HEK293T (cell line): ENCODE measurements around the gene NTSR1.

Source experiments
- ARNT ChIP-seq: fragments of 450-650 bp; IDR thresholded peaks from 2 replicates; pipeline ENCODE4 v1.6.1; 2017; ENCODE audit warnings: mild to moderate bottlenecking
- BHLHE40 ChIP-seq: fragments of 450-650 bp; IDR thresholded peaks from 2 replicates; pipeline ENCODE4 v1.6.1; 2016; ENCODE audit warnings: mild to moderate bottlenecking, moderate library complexity, borderline replicate concordance
- CTBP1 ChIP-seq: fragments of 450-650 bp; IDR thresholded peaks from 2 replicates; pipeline ENCODE4 v1.6.1; 2016; ENCODE audit warnings: borderline replicate concordance
- ELF4 ChIP-seq: fragments of 450-650 bp; IDR thresholded peaks from 2 replicates; pipeline ENCODE4 v1.6.1; 2017; ENCODE audit warnings: antibody characterized with exemption
- FOXK2 ChIP-seq: fragments of 450-650 bp; IDR thresholded peaks from 2 replicates; pipeline ENCODE4 v1.6.1; 2016; ENCODE audit warnings: mild to moderate bottlenecking
- FOXM1 ChIP-seq: fragments of 450-650 bp; IDR thresholded peaks from 2 replicates; pipeline ENCODE4 v1.6.1; 2017; ENCODE audit warnings: mild to moderate bottlenecking, borderline replicate concordance
- LEF1 ChIP-seq: fragments of 450-650 bp; IDR thresholded peaks from 2 replicates; pipeline ENCODE4 v1.6.1; 2017; ENCODE audit warnings: mild to moderate bottlenecking, borderline replicate concordance
- SP1 ChIP-seq: fragments of 450-650 bp; IDR thresholded peaks from 2 replicates; pipeline ENCODE4 v1.6.1; 2017
- SUZ12 ChIP-seq: fragments of 450-650 bp; IDR thresholded peaks from 2 replicates; pipeline ENCODE4 v1.6.1; 2016; ENCODE audit warnings: mild to moderate bottlenecking
- ZNF384 ChIP-seq: fragments of 450-650 bp; IDR thresholded peaks from 2 replicates; pipeline ENCODE4 v1.6.1; 2016
- TF ChIP-seq, protein P1 (sequence below): fragments of 450-650 bp; IDR thresholded peaks from 2 replicates; pipeline ENCODE4 v1.6.1; 2016

DNA sequence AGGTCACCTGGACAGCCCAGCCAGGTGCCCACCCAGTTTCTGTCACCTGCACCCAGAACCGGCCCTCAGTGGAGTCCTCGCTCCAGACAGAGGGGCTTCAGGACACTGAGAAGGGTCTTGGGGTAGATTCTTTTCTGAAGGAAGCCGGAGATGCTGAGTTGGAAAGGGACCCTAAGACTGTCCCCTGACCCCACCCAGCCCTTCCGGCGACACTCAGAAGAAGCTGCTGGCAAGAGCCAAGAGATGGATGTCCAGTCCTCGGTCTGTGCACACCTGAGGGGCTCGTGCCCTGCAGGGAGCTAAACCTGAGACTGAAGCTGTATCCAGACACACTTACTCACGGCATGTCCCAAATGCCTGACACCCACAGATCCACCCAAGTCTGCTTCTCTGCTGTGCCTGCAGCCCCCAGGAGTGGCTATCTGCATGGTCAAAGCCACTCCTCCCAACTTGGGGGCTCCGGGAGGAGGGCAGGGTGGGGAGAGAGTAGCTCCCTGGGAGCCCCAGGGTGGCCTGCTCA is 20.2 kb downstream of the NTSR1 start:
- TF ChIP-seq SP1: no peak
- no peak for TF ChIP-seq ELF4
- TF ChIP-seq SUZ12: no peak
- no peak for TF ChIP-seq BHLHE40
- no peak for TF ChIP-seq ZNF384
- TF ChIP-seq LEF1: no peak
- no peak for TF ChIP-seq CTBP1
- TF ChIP-seq FOXM1: no peak
- TF ChIP-seq FOXK2: no peak
- no peak for TF ChIP-seq ARNT
- TF ChIP-seq, protein P1, sequence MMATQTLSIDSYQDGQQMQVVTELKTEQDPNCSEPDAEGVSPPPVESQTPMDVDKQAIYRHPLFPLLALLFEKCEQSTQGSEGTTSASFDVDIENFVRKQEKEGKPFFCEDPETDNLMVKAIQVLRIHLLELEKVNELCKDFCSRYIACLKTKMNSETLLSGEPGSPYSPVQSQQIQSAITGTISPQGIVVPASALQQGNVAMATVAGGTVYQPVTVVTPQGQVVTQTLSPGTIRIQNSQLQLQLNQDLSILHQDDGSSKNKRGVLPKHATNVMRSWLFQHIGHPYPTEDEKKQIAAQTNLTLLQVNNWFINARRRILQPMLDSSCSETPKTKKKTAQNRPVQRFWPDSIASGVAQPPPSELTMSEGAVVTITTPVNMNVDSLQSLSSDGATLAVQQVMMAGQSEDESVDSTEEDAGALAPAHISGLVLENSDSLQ: no peak
